Dedifferentiated amniotic fluid mesenchymal stem cell (primary cell): ENCODE results near the gene AHNAK2.
"Not testable (repeated sequence)": the region's sequence is repeated elsewhere in the genome, so short reads cannot be mapped to it uniquely, and the experiment has no call there.

Experiments used
- DNase-seq: peaks from one replicate; pipeline ENCODE4 v3.0.0-alpha.2; 2016; ENCODE audit errors: extremely low spot score

AHNAK2 gene

GRCh38 chr14:104953896-104954656 is 24.1 kb downstream of the AHNAK2 start:
- DNase-seq = no peak

GRCh38 chr14:104953097-104953496 is 25.1 kb downstream of the AHNAK2 start:
- DNase-seq = no peak

GRCh38 chr14:104951863-104952657 is 26.1 kb downstream of the AHNAK2 start:
- DNase-seq = not testable (repeated sequence)

GRCh38 chr14:104950701-104951100 is 27.5 kb downstream of the AHNAK2 start:
- not testable (repeated sequence) for DNase-seq

- DNase-seq = no peak
These were observed 28.2 kb downstream of the AHNAK2 start for GRCh38 chr14:104950021-104950420.

- DNase-seq = not testable (repeated sequence)
These were observed 28.7 kb downstream of the AHNAK2 start for GRCh38 chr14:104949406-104949955.

GRCh38 chr14:104948736-104949031 is 29.5 kb downstream of the AHNAK2 start:
- DNase-seq = no peak

- not testable (repeated sequence) for DNase-seq
These were observed 30.1 kb downstream of the AHNAK2 start for GRCh38 chr14:104947881-104948735.

GRCh38 chr14:104947201-104947600 is 31.0 kb downstream of the AHNAK2 start:
- DNase-seq = not testable (repeated sequence)

- DNase-seq = not testable (repeated sequence)
These were observed 31.9 kb downstream of the AHNAK2 start for GRCh38 chr14:104945986-104946965.

- DNase-seq = not testable (repeated sequence)
These were observed 32.9 kb downstream of the AHNAK2 start for GRCh38 chr14:104945266-104945665.

GRCh38 chr14:104944436-104945205 is 33.6 kb downstream of the AHNAK2 start:
- not testable (repeated sequence) for DNase-seq

- not testable (repeated sequence) for DNase-seq
These were observed 34.2 kb downstream of the AHNAK2 start for GRCh38 chr14:104944016-104944308.

- DNase-seq = not testable (repeated sequence)
These were observed 34.8 kb downstream of the AHNAK2 start for GRCh38 chr14:104943216-104944015.

- DNase-seq = no peak
These were observed 35.6 kb downstream of the AHNAK2 start for GRCh38 chr14:104942586-104942985.

GRCh38 chr14:104941508-104942365 is 36.4 kb downstream of the AHNAK2 start:
- DNase-seq = no peak

- no peak for DNase-seq
These were observed 37.5 kb downstream of the AHNAK2 start for GRCh38 chr14:104940526-104941150.
